Measurements from ENCODE around the gene LGR6. TPM values are rescaled to one million over a fixed set of nuclear protein-coding genes. Genes with fewer than 3 reads are reported as not detected.

The LGR6 gene
- total and polyA plus RNA-seq, 12 donors = 0.06 to 1.0 (median 0.18) TPM; not detected in 3

DNA sequence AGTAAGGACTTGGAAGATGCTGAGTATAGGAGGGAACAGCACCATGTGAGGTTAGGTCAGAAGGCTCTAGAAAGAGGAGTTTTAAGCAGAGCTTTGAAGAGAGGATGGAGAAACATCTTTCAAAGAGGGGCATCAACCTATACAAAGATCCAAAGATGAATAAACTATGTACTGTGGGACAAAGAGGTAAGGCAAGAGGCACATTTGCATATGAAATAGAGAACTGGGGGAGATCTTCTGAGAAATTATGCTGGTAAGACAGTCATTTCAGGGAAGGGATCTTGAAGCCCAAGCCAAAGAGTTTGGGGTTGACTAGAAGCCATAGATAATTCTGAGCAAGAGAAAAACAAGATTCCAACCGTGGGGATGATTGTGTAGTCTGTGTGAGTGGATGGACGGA is 70.0 kb downstream of the LGR6 start:
- H3K4me1 ChIP-seq (replicated peaks in 1 of 2) = no peaks in the 10 kb centered on the region
- no peak for TF ChIP-seq CTCF (IDR thresholded peaks at IDR 0.05)
- TF ChIP-seq POLR2A (IDR thresholded peaks at IDR 0.05) = no peak
- peaks cover 6% of the 10 kb centered on the region for H3K27me3 ChIP-seq
- H3K4me3 ChIP-seq = no peak overlapping the region
- H3K36me3 ChIP-seq (replicated peaks in 1 of 2) = no peaks in the 10 kb centered on the region
- no peak overlapping the region for H3K27ac ChIP-seq
- no peak for DNase-seq
- intact Hi-C loops (cut with DNase I) = no loop called here
- no peaks in the 10 kb centered on the region for H3K9me3 ChIP-seq (replicated peaks in 1 of 3)
- 49 to 66% (median 55%) methylated on average over 2 of the region's 2 CpGs for WGBS, 4 donors

- peak in 2 of 7 donors; percentile 3 to 4 for DNase-seq
- WGBS, 4 donors = 43 to 75% (median 71%) methylated on average over 6 of the region's 6 CpGs
Observed at GRCh38 chr1:202264300-202264699, 70.7 kb downstream of the LGR6 start.

GRCh38 chr1:202264726-202265125 is 71.1 kb downstream of the LGR6 start:
- TF ChIP-seq CTCF (IDR thresholded peaks at IDR 0.05) = no peak
- no peak for TF ChIP-seq POLR2A (IDR thresholded peaks at IDR 0.05)
- no peaks in the 10 kb centered on the region for H3K27me3 ChIP-seq
- no peaks in the 10 kb centered on the region for H3K4me1 ChIP-seq (replicated peaks in 1 of 2)
- 54 to 61% (median 60%) methylated on average over 3 of the region's 3 CpGs for WGBS, 4 donors
- intact Hi-C loops (cut with DNase I) = no loop called here
- H3K4me3 ChIP-seq = no peak overlapping the region
- no peaks in the 10 kb centered on the region for H3K36me3 ChIP-seq (replicated peaks in 1 of 2)
- peak in 1 of 7 donors; percentile 1 for DNase-seq
- no peaks in the 10 kb centered on the region for H3K9me3 ChIP-seq (replicated peaks in 1 of 3)
- H3K27ac ChIP-seq = no peak overlapping the region

More at GRCh38 chr1:202264300-202264699, 70.7 kb downstream of the LGR6 start:
- no peak overlapping the region for H3K4me3 ChIP-seq
- H3K27ac ChIP-seq = no peak overlapping the region
- H3K9me3 ChIP-seq (replicated peaks in 1 of 3) = no peaks in the 10 kb centered on the region
- no peaks in the 10 kb centered on the region for H3K4me1 ChIP-seq (replicated peaks in 1 of 2)
- H3K36me3 ChIP-seq (replicated peaks in 1 of 2) = no peaks in the 10 kb centered on the region
- no peaks in the 10 kb centered on the region for H3K27me3 ChIP-seq
- TF ChIP-seq CTCF (IDR thresholded peaks at IDR 0.05) (no peak), POLR2A (IDR thresholded peaks at IDR 0.05) (no peak)
- intact Hi-C loops (cut with DNase I) = no loop called here

GRCh38 chr1:202266061-202266765 is 72.6 kb downstream of the LGR6 start:
- Histone ChIP-seq H3K27ac (no peak overlapping the region), H3K4me3 (no peak overlapping the region), H3K9me3 (replicated peaks in 1 of 3) (no peaks in the 10 kb centered on the region), H3K4me1 (replicated peaks in 1 of 2) (no peaks in the 10 kb centered on the region), H3K27me3 (no peaks in the 10 kb centered on the region), H3K36me3 (replicated peaks in 1 of 2) (no peaks in the 10 kb centered on the region)
- TF ChIP-seq POLR2A (IDR thresholded peaks at IDR 0.05) (no peak), CTCF (IDR thresholded peaks at IDR 0.05) (no peak)
- DNase-seq = peak in 1 of 7 donors; percentile 4
- 82 to 88% (median 86%) methylated on average over 9 of the region's 9 CpGs for WGBS, 4 donors
- intact Hi-C loops (cut with DNase I) = no loop called here
